Pancreas (tissue), 10 donors: ENCODE results near the gene LCN10. TPM values are rescaled to one million over a fixed set of nuclear protein-coding genes. Genes with fewer than 3 reads are reported as not detected.

Source experiments
- ATAC-seq, 4 donors: fragments of 200-7000 bp; cut with Tn5 transposase; one replicate each; pipeline versions ENCODE4 v1.8.0 to v1.9.1; 2020; ENCODE audit warnings: mild to moderate bottlenecking in 4 of 4, moderate library complexity in 4 of 4
- DNase-seq, 6 donors: peaks; one replicate each; pipeline ENCODE4 v3.0.0-alpha.2; 2020
- FAIRE-seq: peaks from 2 replicates; lab custom pipeline; 2012; peaks lifted over from hg19 to GRCh38; lab: Jason Lieb, UNC
- H3K27ac ChIP-seq, 4 donors: fragments of 200-600 bp; sonication (generic); 1 replicate in 3 of 4; 2 replicates in 1 of 4; pipeline versions ENCODE4 v1.5.0 to v1.8.0; 2020
- H3K27me3 ChIP-seq, 4 donors: fragments of 200-600 bp; one replicate each; pipeline ENCODE4 v1.8.0; 2021
- H3K36me3 ChIP-seq, 3 donors: fragments of 200-600 bp; sonication (generic) in 1 of 3; one replicate each; pipeline versions ENCODE4 v1.5.0 to v1.8.0; 2020 to 2021
- H3K4me1 ChIP-seq, 3 donors: fragments of 200-600 bp; one replicate each; pipeline ENCODE4 v1.8.0; 2021
- H3K4me3 ChIP-seq, 4 donors: fragments of 200-600 bp; sonication (generic) in 2 of 4; one replicate each; pipeline versions ENCODE4 v1.5.0 to v1.8.0; 2020 to 2021
- H3K9me3 ChIP-seq, 4 donors: fragments of 200-600 bp; one replicate each; pipeline ENCODE4 v1.8.0; 2021
- CTCF ChIP-seq, 4 donors: fragments of 200-600 bp; sonication (generic) in 3 of 4; IDR thresholded peaks; one replicate each; pipeline versions ENCODE4 v1.5.0 to v1.8.0; 2021; ENCODE audit warnings: antibody characterized with exemption in 4 of 4
- WGBS, 2 donors: extraction: QIAGEN DNeasy Blood & Tissue Kit; methylation state at CpG; one replicate each; pipeline ENCODE4 v1.1.7; 2013; 5-methylcytosine and 5-hydroxymethylcytosine counted together
- intact Hi-C, 3 donors: fragments of 100-400 bp; cut with DNase I; formaldehyde crosslinking; loops; one replicate each; pipeline versions ENCODE4 v1.11.1 to v1.14.2; 2022
- polyA plus RNA-seq, 2 donors: library from polyadenylated mRNA; stranded (reverse); fragments of 200-250 nt; gene quantifications; one replicate each; pipeline ENCODE4 v1.2.3, GENCODE V29; 2013
- total RNA-seq, 6 donors: library from RNA; stranded (reverse); fragmentation: NEBNext Ultra II Directional in 4 of 6; extraction: Animal tissue kit (Norgen Biotek cat#: 25700) in 4 of 6; gene quantifications; one replicate each; pipeline versions ENCODE4 v1.2.1 to v1.2.4, GENCODE V29; 2021 to 2023
- donor health status: healthy with polysubstance abuse.
- donor health status: DM: no; HTN: no; CAD: no; lungs with moderate emphysema.
- donor health status: DM: no; HTN: no; CAD: no.
- donor health status: control.
- donor health status: control.
- donor health status: Bipolar disorder and iron deficiency.
- donor health status: DM: yes; HTN: yes; CAD: no.
- donor health status: DM: no; HTN: no; CAD: no.
- donor health status: DM: no; HTN: no; CAD: no.
- donor health status: DM: yes; HTN: yes; CAD: no.

LCN10 gene
- total and polyA plus RNA-seq, 8 donors = 0.16 to 54.0 (median 1.6) TPM

GRCh38 chr9:136701668-136702053 lies 41.1 kb downstream of the LCN10 start:
- H3K27me3 ChIP-seq = no peaks in the 10 kb centered on the region

GRCh38 chr9:136700959-136701667 lies 41.6 kb downstream of the LCN10 start:
- DNase-seq (no peak), FAIRE-seq (no peak), ATAC-seq (no peak)
- intact Hi-C loops = no loop called here
- Histone ChIP-seq H3K36me3 (no peaks in the 10 kb centered on the region), H3K27me3 (no peaks in the 10 kb centered on the region), H3K27ac (no peak overlapping the region), H3K4me1 (peaks cover 20 to 22% (median 21%) of the 10 kb centered on the region in 3 donors), H3K4me3 (no peak overlapping the region), H3K9me3 (no peaks in the 10 kb centered on the region)
- TF ChIP-seq CTCF (IDR thresholded peaks at IDR 0.05) = no peak
- 62 to 78% methylated on average over 38 of the region's 38 CpGs for WGBS, 2 donors

More at GRCh38 chr9:136701668-136702053, 41.1 kb downstream of the LCN10 start:
- intact Hi-C loops = no loop called here
- H3K4me1 ChIP-seq = peaks cover 16 to 17% (median 16%) of the 10 kb centered on the region in 3 donors
- no peak for TF ChIP-seq CTCF (IDR thresholded peaks at IDR 0.05)
- no peaks in the 10 kb centered on the region for H3K9me3 ChIP-seq
- 67 to 75% methylated on average over 10 of the region's 10 CpGs for WGBS, 2 donors
- no peak for DNase-seq
- no peaks in the 10 kb centered on the region for H3K36me3 ChIP-seq
- H3K4me3 ChIP-seq = no peak overlapping the region
- H3K27ac ChIP-seq = no peak overlapping the region
- FAIRE-seq = no peak
- ATAC-seq = no peak

- DNase-seq (no peak), FAIRE-seq (no peak), ATAC-seq (no peak)
- no peak overlapping the region for H3K4me3 ChIP-seq
- WGBS, 2 donors = 86 to 87% methylated on average over 13 of the region's 13 CpGs
- H3K27me3 ChIP-seq = no peaks in the 10 kb centered on the region
- H3K27ac ChIP-seq = no peak overlapping the region
- TF ChIP-seq CTCF (IDR thresholded peaks at IDR 0.05) = no peak
- no peaks in the 10 kb centered on the region for H3K36me3 ChIP-seq
- H3K4me1 ChIP-seq = peaks cover 26 to 29% (median 29%) of the 10 kb centered on the region in 3 donors
- intact Hi-C loops = no loop called here
- no peaks in the 10 kb centered on the region for H3K9me3 ChIP-seq
Measured at GRCh38 chr9:136700304-136700703, 42.4 kb downstream of the LCN10 start.

DNA sequence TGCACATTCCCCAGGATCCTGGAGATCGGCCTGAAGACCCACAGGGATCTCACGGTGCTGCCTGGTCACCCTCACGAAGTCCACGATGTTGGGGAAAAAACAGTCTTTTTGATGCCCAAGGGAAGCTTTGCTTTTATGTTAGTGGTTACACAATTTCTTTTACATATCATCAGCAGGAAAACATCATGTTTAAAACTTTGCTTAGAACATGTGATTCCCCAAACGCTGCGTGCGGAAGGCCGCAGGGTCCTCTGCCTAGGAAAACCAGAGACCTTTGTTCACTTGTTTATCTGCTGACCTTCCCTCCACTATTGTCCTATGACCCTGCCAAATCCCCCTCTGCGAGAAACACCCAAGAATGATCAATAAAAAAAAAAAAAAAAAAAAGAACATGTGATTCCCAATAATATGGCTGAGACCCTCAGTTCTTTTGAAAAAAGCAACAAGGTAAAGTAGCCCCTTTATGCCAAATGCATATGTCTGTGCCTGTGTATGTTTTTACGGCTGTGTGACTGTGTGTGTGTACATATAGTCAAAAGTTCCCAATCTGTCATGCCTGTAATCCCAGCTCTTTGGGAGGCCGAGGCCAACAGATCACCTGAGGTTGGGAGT lies 44.0 kb downstream of the LCN10 start:
- ATAC-seq = no peak
- no peak overlapping the region for H3K4me3 ChIP-seq
- TF ChIP-seq CTCF (IDR thresholded peaks at IDR 0.05) = no peak
- peak overlapping the region; percentile 43 to 76 (median 58) for H3K27ac ChIP-seq
- intact Hi-C loops = no loop called here
- DNase-seq = no peak
- H3K36me3 ChIP-seq = no peaks in the 10 kb centered on the region
- no peaks in the 10 kb centered on the region for H3K9me3 ChIP-seq
- no peak for FAIRE-seq
- WGBS, 2 donors = 72 to 83% methylated on average over 10 of the region's 11 CpGs
- peaks cover 36 to 45% (median 42%) of the 10 kb centered on the region in 3 donors for H3K4me1 ChIP-seq
- H3K27me3 ChIP-seq = no peaks in the 10 kb centered on the region
